Stimulated activated CD4-positive, alpha-beta T cell treated with anti-CD3 and anti-CD28 coated beads, Interleukin-15, amount 100 ng/mL, for 48 hours (primary cell): Measurements from ENCODE around the gene TBCB.
A peak's percentile ranks its signal among the peaks of the same experiment; 100 is the strongest.
"Not testable (repeated sequence)": the region's sequence is repeated elsewhere in the genome, so short reads cannot be mapped to it uniquely, and the experiment has no call there.

ENCODE experiments used
- DNase-seq, 2 donors: peaks; one replicate each; pipeline ENCODE4 v3.0.0-alpha.2; 2020; ENCODE audit warnings: low read depth in 2 of 2

TBCB gene

GRCh38 chr19:36101550-36102327 is 13.5 kb upstream of the TBCB start:
- no peak for DNase-seq

GRCh38 chr19:36103040-36103626 is 12.1 kb upstream of the TBCB start:
- DNase-seq = no peak

- DNase-seq = no peak
Measured at GRCh38 chr19:36103842-36104552, 11.3 kb upstream of the TBCB start.

GRCh38 chr19:36106441-36106840 is 8.8 kb upstream of the TBCB start:
- DNase-seq = no peak

DNA sequence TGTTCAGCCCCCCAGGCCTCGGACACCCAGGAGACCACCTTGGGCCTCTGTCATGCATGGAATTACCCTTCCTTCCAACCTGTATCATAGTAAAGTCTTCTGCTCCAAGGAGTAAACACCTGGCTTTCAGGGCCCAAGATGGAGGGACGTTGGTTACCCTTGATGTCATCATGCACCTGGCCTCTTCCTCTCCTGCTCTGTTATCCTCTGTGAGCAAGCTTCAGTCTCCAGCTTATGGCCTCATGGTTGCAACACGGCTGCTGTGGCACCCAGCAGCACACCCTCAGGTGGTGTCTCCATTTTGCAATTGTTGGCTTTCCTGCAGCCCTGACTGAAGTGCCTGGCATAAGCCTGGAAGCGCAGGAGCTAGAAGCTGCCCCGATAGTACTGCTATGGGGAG is 8.3 kb upstream of the TBCB start:
- no peak for DNase-seq

DNA sequence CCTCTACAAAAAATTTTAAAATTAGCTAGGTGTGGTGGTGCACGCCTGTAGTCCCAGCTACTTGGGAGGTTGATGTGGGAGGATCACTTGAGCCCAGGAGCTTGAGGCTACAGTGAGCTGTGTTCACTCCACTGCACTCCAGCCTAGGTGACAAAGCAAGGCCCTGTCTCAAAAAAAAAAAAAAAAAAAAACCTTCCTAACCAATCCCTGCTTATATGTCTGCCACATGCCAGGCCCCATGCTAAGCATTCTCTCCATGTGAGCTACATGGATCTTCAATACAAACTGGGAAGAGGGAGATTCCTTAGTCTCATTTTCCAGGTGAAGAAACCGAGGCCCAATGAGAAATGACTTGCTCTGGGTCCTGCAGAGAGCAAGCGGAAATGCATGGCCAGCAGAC is 6.6 kb upstream of the TBCB start:
- no peak for DNase-seq

GRCh38 chr19:36110487-36111199 is 4.6 kb upstream of the TBCB start, which contains the start of gene OVOL3:
Gene OVOL3 (plus strand): TSS chr19:36111143. CDS start chr19:36111203, 60 bp downstream.
- DNase-seq = no peak

DNA sequence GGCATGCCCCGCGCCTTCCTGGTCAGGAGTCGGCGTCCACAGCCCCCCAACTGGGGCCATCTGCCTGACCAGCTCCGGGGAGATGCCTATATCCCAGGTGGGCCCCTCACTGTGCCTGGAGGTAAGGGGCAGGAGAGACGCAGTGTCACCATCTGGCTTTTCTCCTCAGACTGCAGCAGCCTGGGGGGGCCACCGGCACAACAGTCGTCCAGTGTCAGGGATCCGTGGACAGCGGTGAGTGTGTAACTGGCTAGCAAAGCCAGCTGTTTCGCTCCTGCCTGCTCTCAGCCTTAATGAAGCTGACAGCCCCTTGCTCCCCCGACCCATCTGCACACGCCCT is 4.1 kb upstream of the TBCB start:
- no peak for DNase-seq

- no peak for DNase-seq
Measured at GRCh38 chr19:36112678-36113077, 2.6 kb upstream of the TBCB start.

DNA sequence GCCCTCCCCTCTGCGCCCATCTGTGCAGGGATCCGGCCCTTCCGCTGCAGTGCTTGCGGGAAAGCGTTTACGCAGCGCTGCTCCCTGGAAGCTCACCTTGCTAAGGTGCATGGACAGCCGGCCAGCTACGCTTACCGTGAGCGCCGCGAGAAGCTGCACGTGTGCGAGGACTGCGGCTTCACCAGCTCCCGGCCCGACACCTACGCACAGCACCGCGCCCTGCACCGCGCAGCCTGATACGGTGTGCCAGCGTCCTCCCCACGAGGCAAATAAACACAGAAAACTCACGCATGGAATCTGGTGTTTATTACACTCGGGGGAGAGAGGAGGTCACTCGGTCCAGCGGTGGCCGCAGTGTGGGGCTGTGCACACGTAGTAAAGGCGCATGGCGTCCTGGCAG is 1.8 kb upstream of the TBCB start:
- DNase-seq = no peak

GRCh38 chr19:36113894-36114720 is 1.2 kb upstream of the TBCB start:
- DNase-seq = no peak

DNA sequence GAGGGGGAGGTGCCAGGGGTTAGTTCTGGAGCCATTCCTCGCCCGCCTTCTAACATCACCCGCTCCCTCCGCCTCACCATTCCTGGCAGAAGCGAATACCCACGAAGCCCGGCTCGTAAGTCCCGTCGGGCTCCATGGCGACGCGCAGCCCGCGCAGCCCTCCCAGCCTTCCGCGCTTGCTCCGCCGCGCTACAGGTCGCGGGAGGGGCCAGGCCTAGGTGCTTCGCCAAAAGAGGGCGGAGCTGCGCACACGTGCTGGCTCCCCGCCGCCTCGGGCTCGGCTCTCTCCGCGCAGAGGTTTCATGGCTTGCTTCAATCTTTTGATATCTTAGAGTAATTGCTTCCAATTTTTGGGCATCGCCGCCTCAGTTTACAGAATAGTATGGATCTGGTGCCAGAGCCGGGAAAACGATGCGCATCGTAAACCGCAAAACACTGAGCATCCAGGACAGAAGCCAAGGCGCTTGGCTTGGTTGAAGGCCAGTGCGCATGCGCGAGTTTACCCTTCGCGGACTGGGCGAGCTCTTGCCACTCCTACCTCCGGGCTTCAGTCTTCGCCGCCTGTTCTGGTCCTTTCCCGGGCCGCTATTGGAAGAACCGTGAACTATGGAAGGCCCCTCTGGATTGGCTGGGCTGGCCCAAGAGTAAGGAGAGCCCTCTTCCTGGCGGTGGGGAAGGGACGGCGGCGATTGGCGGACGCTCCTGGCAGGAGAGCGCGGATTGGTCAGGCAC is 381 bp upstream of the TBCB start, which contains the start of gene POLR2I:
POLR2I (minus strand) TSS at position 155 of the 732 bp plus-strand sequence; CDS start at position 136, 19 bp downstream.
- peak; percentile 95 to 99 for DNase-seq

DNA sequence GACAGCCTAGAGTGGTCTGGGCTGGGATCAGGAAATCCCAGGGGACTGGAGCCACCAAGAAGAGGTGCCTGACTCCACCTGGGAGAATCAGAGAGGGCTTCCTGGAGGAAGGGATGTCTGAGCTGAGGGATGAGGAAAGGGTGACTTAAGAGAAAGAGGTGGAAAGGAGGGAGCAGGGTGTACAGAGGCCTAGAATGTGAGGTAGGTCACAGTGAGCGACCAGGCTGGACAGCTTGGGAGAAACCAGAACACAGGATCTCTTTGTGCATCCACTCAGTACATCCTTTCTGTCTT is 1.0 kb downstream of the TBCB start:
- no peak for DNase-seq

DNA sequence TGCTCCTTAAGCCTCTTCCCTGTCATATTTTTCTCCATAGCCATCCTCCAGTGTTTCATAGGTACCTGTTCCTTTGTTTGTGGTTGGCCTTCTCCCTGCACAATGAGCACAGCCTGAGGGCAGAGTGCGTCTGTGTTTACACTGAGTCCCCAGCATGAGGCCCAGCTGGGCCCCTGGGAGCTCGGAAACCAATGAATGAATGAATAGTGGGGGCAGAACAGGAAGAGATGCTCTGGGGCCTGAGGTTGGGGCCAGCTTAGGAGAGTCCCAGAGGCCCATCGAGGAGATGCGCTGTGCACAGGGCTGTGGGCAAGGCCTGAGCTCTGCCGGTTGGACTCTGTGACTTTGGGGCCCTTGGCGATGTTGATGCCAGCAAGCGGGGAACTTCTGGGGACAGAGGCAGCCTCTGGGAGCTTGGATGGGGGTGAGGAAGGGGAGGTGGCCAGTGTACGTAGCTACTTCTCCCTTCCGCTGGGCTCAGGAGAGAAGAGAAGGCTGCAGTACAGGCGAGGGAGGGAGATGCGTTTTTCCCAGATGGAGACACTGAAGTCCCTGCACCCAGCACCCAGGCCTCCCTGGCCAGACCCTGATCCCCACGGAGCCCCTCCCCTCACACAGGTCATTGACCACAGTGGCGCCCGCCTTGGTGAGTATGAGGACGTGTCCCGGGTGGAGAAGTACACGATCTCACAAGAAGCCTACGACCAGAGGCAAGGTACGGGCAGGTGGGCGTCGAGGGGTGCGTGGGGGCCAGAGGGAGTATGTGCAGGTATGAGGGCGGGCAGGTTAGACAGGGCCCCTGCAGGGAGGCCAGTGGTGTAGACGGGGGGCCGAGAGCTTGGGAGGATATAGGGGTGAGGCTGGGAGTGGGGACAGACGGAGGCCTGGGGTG is 5.1 kb downstream of the TBCB start:
- DNase-seq = no peak

DNA sequence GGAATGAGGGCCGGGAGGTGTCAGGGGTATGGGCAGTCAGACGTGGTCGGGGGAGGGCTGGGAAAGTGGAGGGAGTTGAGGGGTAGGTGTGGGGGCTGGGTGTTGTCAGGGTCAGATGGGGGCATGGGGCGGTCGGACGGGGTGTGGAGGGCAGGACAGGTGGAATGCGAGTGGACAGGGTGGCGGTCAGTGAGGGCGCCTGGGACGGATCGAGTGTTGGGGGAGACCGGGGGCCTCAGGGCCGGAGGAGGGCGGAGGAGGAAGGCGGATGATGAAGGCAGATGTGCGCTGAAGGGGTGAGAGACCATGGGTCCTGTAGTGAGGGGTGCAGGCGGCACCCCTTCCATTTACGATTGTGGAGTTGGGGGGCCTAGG is 5.7 kb downstream of the TBCB start:
- no peak for DNase-seq

GRCh38 chr19:36121486-36122124 is 6.3 kb downstream of the TBCB start:
- no peak for DNase-seq

GRCh38 chr19:36125557-36125956 is 10.3 kb downstream of the TBCB start:
- DNase-seq = no peak

DNA sequence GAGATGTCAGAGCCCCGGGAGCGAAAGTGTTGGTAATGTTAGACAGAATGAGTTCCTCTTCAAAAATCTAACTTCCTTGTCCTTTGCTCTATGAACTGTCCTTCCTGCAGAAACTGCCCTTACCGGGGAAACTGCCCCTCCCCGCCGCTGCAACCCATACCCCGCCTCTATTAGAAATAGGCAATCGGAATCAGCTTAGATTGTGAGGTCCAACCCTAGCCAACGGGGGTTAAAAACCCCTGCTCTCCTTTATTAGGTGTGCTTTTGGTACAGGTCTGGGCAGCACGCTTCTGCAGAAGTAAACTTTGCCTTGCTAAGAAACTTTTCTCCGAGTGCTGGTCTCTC is 13.1 kb downstream of the TBCB start:
- no peak for DNase-seq

- DNase-seq = not testable (repeated sequence)
Measured at GRCh38 chr19:36131221-36131620, 16.0 kb downstream of the TBCB start.
